GM23248 (cell line): ENCODE results near the gene MROH7. TPM values are rescaled to one million over a fixed set of nuclear protein-coding genes. Genes with fewer than 3 reads are reported as not detected.

ENCODE experiments used
- DNase-seq: peaks from one replicate; pipeline ENCODE4 v3.0.0-alpha.2; 2015
- H2AFZ ChIP-seq: fragments of 200-600 bp; sonication (generic); 2 replicates; pipeline ENCODE4 v1.6.1; 2016; ENCODE audit warnings: antibody characterized with exemption
- H3F3A ChIP-seq: fragments of 200-600 bp; sonication (generic); 2 replicates; pipeline ENCODE4 v1.6.1; 2016; ENCODE audit warnings: mild to moderate bottlenecking, antibody characterized with exemption, mixed run types; ENCODE audit not compliant: insufficient read depth
- H3K27ac ChIP-seq: fragments of 200-600 bp; sonication (generic); 2 replicates; pipeline ENCODE4 v1.5.1; 2016; ENCODE audit warnings: mild to moderate bottlenecking
- H3K27me3 ChIP-seq: fragments of 200-600 bp; sonication (generic); replicated peaks from 2 replicates; pipeline ENCODE4 v1.6.1; 2016; ENCODE audit warnings: mild to moderate bottlenecking; ENCODE audit not compliant: insufficient read depth
- H3K36me3 ChIP-seq: fragments of 200-600 bp; sonication (generic); 2 replicates; pipeline ENCODE4 v1.6.1; 2016; ENCODE audit warnings: low read depth, mild to moderate bottlenecking
- H3K4me1 ChIP-seq: fragments of 200-600 bp; sonication (generic); 2 replicates; pipeline ENCODE4 v1.6.1; 2016; ENCODE audit warnings: mild to moderate bottlenecking; ENCODE audit not compliant: insufficient read depth
- H3K4me2 ChIP-seq: fragments of 200-600 bp; sonication (generic); one replicate; pipeline ENCODE4 v1.6.1; 2016; ENCODE audit warnings: mild to moderate bottlenecking; ENCODE audit not compliant: unreplicated experiment
- H3K4me3 ChIP-seq: fragments of 200-600 bp; sonication (generic); 2 replicates; pipeline ENCODE4 v1.5.1; 2016; ENCODE audit warnings: mild to moderate bottlenecking
- H3K79me2 ChIP-seq: fragments of 200-600 bp; sonication (generic); 2 replicates; pipeline ENCODE4 v1.6.1; 2016; ENCODE audit warnings: mild to moderate bottlenecking; ENCODE audit not compliant: insufficient read depth
- H3K9ac ChIP-seq: fragments of 200-600 bp; sonication (generic); 2 replicates; pipeline ENCODE4 v1.6.1; 2016; ENCODE audit warnings: mild to moderate bottlenecking
- H3K9me2 ChIP-seq: fragments of 200-600 bp; sonication (generic); 2 replicates; pipeline ENCODE4 v1.6.1; 2016; ENCODE audit warnings: mixed run types, mild to moderate bottlenecking, moderate library complexity; ENCODE audit not compliant: insufficient read depth
- H3K9me3 ChIP-seq: fragments of 200-600 bp; sonication (generic); one replicate; pipeline ENCODE4 v1.6.1; 2017; ENCODE audit warnings: low read depth
- H4K20me1 ChIP-seq: fragments of 200-600 bp; sonication (generic); 2 replicates; pipeline ENCODE4 v1.6.0; 2016; ENCODE audit not compliant: insufficient read depth
- EZH2 ChIP-seq: fragments of 200-600 bp; sonication (generic); IDR thresholded peaks from 2 replicates; pipeline ENCODE4 v1.6.1; 2018; ENCODE audit warnings: antibody characterized with exemption, mild to moderate bottlenecking; ENCODE audit not compliant: insufficient read depth, poor library complexity, severe bottlenecking
- EZH2phosphoT487 ChIP-seq: fragments of 200-600 bp; sonication (generic); IDR thresholded peaks from 2 replicates; pipeline ENCODE4 v1.6.1; 2018; ENCODE audit warnings: antibody characterized with exemption, moderate library complexity, mild to moderate bottlenecking, low read depth; ENCODE audit not compliant: insufficient read depth
- WGBS, 2 experiments: methylation state at CpG; one replicate each; pipeline ENCODE4 v1.1.6; 2015 to 2017; ENCODE audit warnings: low lambda C conversion rate in 2 of 2, low coverage in 1 of 2; ENCODE audit errors: missing lambda C conversion rate in 2 of 2; 5-methylcytosine and 5-hydroxymethylcytosine counted together
- in situ Hi-C: fragments of 300-500 bp; cut with MboI; formaldehyde crosslinking; loops from 2 replicates; pipeline ENCODE4 v1.15.0; 2020
- polyA plus RNA-seq: library from polyadenylated mRNA; unstranded; fragments of >200 nt; fragmentation: Nextera tagmentation; extraction: Ambion mirVana; gene quantifications from 2 replicates; pipeline ENCODE4 v1.2.1, GENCODE V29; 2016
- total RNA-seq: library from RNA; depleted of rRNA; stranded (reverse); fragments of >200 nt; shearing (Covaris generic); gene quantifications from 2 replicates; pipeline ENCODE4 v1.2.3, GENCODE V29; 2014; rRNA removed

MROH7 gene
- total and polyA plus RNA-seq, 2 experiments from 2014 or later = 0.13 to 0.65 TPM

DNA sequence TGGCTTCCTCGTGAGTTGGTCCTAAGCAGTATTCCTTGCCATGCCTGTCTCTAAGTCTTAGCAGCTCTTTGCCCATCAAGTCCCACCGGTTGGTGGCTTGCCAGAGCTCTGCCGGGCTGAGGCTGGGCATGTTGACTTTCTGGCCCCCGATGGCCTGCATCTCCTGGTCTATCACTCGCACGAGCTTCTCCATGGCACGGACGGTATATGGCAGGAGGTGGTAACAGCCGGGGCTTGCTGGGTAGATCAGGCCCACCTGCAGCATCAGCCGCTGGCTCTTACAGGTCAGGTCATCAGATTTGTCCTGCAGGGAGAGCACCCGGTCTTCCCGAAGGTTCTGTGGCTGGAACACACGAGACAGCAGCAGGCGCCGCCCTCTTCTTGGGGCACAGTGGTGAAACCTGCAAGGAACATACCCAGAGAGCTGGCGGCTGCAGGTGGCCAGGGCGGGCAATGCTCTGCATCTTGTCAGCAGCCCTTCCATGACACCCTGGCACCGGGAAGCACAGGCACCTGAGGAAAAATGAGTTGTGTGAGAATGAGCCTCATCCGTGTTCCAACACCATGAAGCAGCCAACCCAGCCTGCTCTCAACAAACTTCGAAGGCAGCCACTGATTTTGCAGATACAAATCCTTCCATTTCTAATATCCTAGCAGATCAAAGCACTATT lies 117.2 kb downstream of the MROH7 start:
- TF ChIP-seq EZH2 = no peak
- no peak for TF ChIP-seq EZH2phosphoT487
- H2AFZ ChIP-seq = no peak overlapping the region
- no peaks in the 10 kb centered on the region for H3K9me3 ChIP-seq
- H4K20me1 ChIP-seq = no peaks in the 10 kb centered on the region
- H3K27me3 ChIP-seq = no peaks in the 10 kb centered on the region
- H3F3A ChIP-seq = no peaks in the 10 kb centered on the region
- H3K79me2 ChIP-seq = peaks cover 24% of the 10 kb centered on the region
- 83 to 85% methylated on average over 20 of the region's 20 CpGs for WGBS, 2 experiments
- H3K36me3 ChIP-seq = 0 out of 2 replicates have a peak, but pooled peaks cover 2% of the 10 kb centered on the region
- H3K4me3 ChIP-seq = no peak overlapping the region
- 0 out of 2 replicates have a peak, but pooled peaks cover 7% of the 10 kb centered on the region for H3K4me1 ChIP-seq
- H3K4me2 ChIP-seq = no peak overlapping the region
- H3K9ac ChIP-seq = no peak overlapping the region
- no peaks in the 10 kb centered on the region for H3K9me2 ChIP-seq
- no peak overlapping the region for H3K27ac ChIP-seq
- DNase-seq = no peak
- in situ Hi-C loops = no loop called here

Other genes starting within 250 kb of the MROH7 start
- gene SSBP3, start 235.4 kb upstream of the MROH7 start, total RNA-seq = 15.4 and 19.9 TPM in 2 replicates
- 6.2 and 7.1 TPM in 2 replicates for gene SSBP3, start 235.4 kb upstream of the MROH7 start, polyA plus RNA-seq
- 3.6 and 4.8 TPM in 2 replicates for gene ACOT11, start 93.6 kb upstream of the MROH7 start, total RNA-seq
- gene ACOT11, start 93.6 kb upstream of the MROH7 start, polyA plus RNA-seq = 3.4 and 3.6 TPM in 2 replicates
- gene FAM151A, start 18.3 kb upstream of the MROH7 start, total RNA-seq = not detected in 2 replicates
- gene FAM151A, start 18.3 kb upstream of the MROH7 start, polyA plus RNA-seq = 0.09 TPM in 1 of 2 replicates, not detected in the other
- gene TTC4, start 74.1 kb downstream of the MROH7 start, total RNA-seq = 20.4 and 27.1 TPM in 2 replicates
- gene TTC4, start 74.1 kb downstream of the MROH7 start, polyA plus RNA-seq = 24.2 and 25.1 TPM in 2 replicates
- gene PARS2, start 122.7 kb downstream of the MROH7 start, total RNA-seq = 3.0 and 5.0 TPM in 2 replicates
- 4.1 and 5.2 TPM in 2 replicates for gene PARS2, start 122.7 kb downstream of the MROH7 start, polyA plus RNA-seq
- not detected in 2 replicates for gene TTC22, start 159.5 kb downstream of the MROH7 start, total RNA-seq
- not detected in 2 replicates for gene TTC22, start 159.5 kb downstream of the MROH7 start, polyA plus RNA-seq
- 40.7 and 63.4 TPM in 2 replicates for gene DHCR24, start 245.4 kb downstream of the MROH7 start, total RNA-seq
- gene DHCR24, start 245.4 kb downstream of the MROH7 start, polyA plus RNA-seq = 42.5 and 44.1 TPM in 2 replicates